Stimulated activated CD4-positive, alpha-beta T cell treated with anti-CD3 and anti-CD28 coated beads, TNF-alpha, amount 100 ng/mL, for 48 hours (primary cell): ENCODE data around the gene AQP5.
A peak's percentile ranks its signal among the peaks of the same experiment; 100 is the strongest.

Experiments
- DNase-seq, 3 donors: peaks; one replicate each; pipeline ENCODE4 v3.0.0-alpha.2; 2020; ENCODE audit warnings: low read depth in 3 of 3

Gene AQP5

DNA sequence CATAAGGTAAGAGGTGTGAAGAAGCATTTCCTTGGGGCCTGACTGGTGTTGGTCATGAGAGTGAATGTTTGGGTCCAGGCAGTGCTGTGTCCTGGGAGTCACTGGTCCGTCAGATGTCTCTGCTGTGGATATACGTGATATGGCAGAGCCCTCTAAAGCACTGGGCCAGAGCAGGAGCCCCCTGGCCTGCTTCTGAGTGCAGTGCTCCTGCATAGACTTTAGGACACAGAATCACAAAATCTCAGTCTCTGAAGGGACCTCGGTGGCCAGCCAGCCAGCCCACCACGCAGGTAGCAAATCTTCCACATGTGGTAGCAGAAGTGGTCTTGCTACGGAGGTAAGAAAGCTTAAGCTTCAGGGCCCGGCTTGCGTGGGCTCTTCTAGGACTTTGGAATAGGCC is 29.6 kb upstream of the AQP5 start:
- no peak for DNase-seq

DNA sequence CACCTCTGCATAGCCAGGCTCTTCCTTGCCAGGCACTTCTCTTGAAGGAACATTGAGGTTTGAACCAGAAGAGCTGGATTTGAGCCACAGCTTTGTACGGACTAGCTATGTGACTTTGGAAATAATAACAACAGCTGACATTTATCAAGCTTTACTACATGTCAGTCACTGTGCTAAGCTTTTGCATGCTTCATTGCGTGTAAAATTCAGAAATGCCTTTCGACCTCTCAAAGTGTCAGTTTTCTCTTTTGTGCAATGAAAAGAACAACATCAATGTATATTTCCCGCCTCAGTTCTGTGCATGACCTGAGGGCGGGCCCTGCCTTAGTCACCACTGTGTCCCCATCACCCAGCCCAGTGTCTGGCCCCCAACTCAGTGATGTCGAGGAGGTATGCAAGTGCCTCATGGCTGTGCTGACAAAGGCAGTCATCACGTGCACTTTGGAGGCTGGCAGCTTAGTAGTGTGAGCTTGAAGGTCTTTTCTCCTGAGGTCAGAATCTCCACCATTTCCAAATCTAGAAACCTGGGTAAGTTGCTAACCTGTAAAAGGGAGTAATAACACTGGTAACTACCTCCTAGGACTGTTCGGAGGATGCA is 29.0 kb upstream of the AQP5 start:
- DNase-seq = no peak

DNA sequence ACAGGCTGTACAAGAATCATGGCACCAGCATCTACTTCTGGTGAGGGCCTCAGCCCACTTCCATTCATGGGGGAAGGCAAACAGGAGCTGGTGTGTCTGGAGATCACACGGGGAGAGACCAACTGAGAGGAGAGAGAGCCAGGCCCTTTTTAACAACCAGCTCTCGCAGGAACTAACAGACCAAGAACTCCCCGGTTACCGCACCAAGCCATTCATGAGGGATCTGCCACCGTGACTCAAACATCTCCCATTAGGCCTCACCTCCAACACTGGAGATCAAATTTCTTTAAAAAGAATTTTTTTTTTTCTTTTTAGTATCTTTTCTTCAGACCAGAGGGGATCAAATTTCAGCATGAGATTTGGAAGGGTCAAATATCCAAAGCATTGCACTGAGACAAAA is 27.9 kb upstream of the AQP5 start:
- no peak for DNase-seq

DNA sequence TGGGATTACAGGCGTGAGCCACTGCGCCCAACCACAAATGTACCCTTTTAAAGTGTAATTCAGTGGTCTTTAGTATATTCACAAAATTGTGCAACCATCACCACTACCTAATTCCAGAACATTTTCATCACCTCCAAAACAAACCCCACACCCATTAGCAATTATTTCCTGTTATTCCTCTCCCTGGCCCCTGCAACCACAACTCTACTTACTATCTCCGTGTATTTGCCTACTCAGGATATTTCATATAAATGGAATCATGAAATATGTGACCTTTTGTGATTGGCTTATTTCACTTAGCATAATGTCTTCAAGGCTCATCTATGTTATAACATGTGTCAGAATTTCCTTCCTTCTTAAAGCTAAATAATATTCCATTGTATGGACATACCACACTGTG is 27.2 kb upstream of the AQP5 start:
- DNase-seq = no peak

DNA sequence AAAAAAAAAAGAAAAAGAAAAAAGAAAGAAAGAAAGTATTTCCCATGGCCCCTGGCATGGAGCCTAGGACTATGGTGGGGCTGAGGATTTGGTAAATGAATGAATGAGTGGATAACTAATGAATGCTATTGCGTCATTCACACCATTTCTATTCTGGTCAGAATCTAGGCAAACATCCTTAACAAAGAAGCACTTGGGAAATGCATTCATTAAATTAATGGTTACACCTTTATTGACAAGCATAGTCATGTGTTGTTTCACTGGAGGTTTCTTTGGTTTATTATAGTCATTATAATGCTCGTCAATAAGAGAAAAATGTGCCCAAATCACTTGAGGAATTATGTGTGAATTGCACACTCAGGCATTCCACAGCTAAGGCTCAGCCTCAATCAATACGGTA is 24.7 kb upstream of the AQP5 start:
- DNase-seq = no peak

DNA sequence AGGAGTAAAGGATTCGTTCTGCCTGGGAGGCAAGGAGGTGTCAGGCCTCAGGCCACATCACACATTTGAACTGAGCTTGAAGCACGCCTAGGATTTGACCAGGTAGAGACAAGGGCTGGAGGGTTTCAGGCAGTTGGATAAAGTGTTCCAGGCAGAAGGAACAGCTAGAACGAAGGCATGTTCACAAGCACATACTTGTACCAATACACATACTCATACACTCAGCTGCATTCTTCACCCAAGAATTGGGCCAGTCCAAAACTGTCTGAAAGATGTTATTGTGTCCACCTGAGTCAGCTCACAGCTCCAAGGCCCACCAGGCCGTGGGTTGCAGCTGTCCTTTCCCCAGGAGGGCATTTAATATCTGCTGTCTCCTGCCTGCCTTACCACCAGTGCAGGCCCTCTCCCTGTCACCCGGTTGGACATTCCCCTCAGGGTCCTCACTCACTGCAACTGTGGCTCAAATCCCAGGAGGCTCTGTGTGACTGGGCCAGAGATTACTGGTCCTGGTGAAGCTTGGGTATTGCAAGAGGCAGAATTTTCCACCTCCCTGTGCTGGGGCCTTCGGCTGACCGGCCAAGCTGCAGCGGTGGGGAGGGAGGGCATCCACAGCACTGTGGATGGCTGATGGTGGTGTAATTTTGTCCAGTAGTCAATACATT is 23.9 kb upstream of the AQP5 start:
- DNase-seq = no peak

DNA sequence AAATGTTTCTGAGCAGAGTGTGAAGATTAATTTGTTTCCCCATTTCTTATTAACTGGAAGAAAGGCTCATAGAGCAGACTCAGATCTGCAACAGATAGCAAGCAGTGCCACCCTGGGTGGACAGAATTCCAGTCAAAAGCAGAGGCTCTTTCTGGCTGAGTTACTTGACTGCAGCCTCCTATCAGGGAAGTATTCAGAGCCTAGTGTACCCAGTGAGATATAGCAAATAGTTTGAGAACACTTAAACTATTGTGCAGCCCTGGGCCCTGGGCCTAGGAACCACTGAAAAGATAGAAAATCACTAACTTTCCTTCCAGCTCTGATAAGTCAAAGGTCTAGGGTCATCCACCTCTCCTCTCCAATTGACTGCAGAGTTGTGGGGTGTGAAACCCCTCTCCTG is 22.4 kb upstream of the AQP5 start:
- no peak for DNase-seq

DNA sequence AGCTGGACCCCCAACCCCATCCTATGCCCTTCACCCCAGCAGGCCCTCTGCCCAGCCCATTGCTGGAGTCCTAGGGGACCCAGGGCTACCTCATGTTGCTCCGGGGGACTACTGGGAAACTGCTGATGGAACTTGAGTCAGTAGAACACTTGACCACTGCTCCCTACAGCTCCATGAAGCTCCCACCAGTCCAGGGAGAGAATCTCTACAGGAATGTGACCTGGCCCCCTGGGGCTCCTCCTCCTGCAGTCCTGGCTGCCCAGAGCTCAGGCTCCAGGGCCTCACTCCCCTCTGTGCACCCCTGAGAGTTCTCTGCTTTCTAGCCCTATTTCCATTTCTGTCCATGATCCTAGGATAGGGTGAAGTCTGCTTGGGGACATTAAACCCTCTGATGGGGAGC is 22.0 kb upstream of the AQP5 start:
- no peak for DNase-seq

DNA sequence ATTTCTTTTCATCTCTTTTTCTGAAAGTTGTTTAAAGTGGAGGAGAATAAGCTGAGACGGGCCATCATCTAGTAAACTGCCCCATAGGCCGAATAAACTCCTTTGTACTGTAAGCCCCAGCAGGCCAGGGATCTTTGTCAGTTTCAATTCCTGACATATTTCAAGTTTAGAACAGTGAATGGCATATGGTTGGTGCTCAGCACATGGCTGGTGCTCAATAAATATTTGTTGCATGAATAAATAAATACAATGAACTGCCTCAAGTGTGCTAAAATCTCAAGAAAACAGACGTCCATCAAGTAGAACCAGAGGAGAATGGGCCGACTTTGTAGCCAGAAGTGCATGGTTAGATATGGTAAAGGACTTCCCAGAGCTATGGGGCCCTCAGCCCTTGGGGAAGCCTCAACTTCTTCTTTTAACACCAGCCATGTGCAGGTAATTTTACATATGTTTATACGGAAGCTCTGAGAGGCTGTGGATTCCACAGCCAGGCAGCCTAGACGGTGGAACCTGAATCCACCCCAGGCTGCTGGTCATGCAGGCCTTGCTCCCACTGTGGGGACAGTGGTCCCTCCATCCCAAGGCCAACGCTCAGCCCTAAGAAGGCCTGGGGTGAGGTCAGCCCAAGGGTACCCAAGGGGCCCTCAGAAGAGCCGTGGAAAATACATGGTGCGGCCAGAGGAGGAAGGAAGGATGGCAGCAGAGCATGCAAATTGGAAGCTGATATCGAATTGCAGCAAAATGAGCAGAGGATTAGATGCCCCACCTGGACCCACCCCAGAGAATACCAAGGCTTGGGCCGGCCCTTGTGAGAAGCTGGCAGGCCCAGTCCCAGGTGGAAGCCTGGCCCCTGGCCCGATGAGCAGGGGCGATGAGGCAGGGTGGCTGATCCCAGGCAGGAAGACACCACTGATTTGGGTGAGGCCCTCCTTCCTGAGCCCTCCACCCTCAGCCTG is 19.8 kb upstream of the AQP5 start:
- no peak for DNase-seq

DNA sequence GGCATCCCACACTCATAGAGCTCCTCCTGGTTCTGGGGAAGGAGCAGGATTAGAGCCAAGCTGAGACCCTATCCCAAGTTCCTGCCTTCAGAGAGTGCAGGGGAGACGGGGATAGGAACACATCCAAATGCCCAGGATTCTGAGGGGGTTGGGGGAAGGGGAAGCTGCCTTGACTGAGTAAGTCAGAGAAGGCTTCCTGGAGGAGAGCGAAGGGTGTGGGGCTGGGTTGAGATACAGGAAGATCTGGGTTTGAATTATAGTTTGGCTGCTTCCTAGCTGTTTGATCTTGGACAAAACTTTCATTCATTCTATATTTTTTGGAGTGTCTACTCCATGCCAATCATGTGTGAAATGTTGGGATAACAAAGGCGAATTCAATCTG is 19.2 kb upstream of the AQP5 start:
- DNase-seq = no peak

DNA sequence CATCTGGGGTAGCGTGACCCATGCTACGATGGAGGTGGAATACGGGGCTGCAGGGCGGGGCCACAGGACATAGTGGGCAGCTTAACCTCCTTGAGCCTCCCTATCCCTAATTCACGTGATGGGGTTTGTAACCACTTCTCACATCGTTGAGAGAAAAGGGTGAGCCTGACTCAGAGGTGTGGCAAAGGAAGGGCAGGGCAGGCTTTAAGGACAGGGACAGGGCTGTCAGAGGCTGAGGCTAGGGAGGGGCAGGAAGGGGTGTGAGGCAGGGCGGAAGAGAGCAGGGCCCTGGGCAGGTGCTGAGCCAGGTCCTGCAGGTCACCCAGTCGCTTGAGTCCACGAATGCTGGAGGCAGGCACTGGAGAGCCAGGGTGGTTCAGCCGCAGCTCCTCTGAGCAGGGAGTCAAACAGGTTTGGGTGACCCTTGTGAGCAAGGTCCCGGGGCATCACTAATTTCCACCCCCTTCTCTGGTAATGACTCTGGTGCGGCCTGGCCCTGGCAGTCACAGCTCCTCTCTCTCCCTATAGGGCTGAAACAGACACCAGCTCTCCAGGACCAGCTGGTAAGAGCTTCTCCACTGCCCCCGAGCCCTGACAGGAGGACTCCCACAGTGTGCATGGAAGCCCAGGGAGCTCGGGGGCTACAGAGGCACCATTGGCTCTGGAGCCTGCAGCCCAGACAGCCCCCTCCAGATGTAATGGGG is 18.6 kb upstream of the AQP5 start:
- DNase-seq = no peak

DNA sequence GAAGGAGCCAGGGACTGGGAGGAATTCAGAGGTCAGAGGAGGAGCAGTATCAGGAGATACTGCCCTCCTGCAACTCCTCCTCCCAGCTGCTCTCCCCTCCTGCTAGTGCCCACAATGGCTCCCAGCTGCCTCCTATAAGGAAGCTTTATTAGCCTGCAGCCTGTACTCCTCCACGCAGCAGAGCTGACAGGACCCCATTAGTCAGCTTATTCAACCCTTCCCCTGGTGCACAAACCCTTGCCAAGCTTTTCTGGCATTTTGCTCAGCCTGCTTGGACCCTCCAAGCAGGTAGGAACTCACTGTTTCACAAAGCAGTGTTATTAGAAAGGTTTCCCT is 18.1 kb upstream of the AQP5 start:
- DNase-seq = no peak

DNA sequence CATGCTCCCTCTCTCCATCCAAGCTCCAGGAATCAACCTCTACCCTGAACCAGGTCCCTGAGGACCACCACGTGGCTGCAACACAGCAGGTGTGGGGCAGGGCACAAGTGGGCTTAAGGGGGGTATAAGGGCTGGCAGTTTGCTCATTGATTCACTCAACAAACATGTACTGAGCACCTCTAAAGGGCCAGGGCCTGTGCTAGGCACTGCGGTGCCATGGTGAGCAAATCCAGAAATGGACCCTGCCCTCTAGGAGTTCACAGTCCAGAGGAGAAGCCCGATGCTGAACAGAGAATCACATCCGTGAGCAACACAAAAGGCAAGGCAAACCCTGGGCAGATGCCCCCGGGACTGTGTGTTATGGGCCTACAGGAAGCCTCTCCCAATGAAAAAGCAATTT is 17.6 kb upstream of the AQP5 start:
- no peak for DNase-seq

DNA sequence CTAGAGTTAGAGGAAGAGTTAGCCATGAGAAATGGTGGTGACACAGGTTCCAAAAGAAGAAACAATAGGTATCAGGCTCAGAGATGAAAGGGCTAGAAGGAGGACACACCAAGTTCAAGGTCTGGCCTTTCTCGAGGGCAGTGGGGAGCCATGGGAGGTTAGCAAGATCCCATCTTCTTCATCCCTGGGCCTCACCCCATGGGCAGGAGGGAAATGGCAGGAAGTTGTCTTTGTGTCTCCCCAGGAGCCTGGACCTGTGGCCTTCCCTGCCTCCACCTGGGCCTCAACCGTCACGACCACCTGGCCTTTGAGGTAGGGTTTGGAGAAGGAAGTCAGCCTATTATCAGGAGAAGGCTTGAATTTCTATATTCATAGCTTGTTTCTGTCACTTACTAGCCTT is 17.0 kb upstream of the AQP5 start:
- DNase-seq = no peak

DNA sequence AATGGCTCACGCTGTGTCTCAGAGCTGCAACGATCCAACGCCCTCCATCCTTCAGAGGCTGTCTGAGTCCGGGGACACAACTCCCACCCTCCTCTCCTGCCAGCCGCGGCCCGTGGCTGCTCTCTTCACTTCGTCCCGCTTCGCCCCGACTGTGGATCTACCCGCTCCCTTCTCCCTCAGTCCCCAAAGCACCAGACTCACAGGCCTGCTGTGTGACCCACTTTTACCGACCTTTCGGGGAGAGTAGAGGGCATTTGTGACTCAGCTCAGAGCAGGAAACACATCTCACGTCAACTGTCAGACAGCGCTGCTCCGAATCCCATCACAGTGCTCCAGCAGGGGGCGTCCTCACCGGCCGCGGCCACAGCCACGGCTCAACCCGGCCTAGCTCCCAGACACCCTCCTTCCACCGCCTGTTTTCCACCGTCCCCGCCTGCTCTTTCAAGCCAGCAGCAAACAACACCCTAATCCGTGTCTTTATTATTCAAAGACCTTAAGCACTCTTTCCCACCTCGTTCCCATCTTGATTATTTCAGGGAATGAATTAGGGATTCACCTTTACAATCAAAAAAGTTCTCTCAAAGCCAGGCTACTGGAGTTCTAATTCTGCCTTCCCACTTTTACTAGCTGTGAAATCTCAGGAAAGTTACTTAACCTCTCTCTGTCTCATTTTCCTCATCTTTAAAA is 16.1 kb upstream of the AQP5 start:
- DNase-seq = peak; percentile 82 to 89 (median 82)

DNA sequence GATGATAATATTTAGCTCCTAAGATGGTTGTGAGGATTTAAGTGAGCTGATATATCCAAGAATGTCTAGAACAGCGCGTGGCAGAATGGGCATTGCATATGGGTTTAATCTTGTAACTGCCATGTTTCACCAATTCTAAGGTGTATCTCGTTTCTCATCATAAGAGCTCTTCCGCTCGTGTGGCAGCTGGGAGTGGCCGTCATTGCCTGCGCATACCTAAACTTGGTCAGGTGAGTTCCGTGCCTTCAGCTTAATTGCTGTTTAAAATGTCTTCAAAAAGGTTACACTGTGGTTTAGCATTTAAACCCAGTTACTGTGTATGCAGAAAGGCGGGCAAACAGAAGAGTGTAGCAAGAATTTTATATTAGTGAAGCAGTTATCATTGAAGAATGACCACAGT is 15.6 kb upstream of the AQP5 start:
- DNase-seq = no peak

DNA sequence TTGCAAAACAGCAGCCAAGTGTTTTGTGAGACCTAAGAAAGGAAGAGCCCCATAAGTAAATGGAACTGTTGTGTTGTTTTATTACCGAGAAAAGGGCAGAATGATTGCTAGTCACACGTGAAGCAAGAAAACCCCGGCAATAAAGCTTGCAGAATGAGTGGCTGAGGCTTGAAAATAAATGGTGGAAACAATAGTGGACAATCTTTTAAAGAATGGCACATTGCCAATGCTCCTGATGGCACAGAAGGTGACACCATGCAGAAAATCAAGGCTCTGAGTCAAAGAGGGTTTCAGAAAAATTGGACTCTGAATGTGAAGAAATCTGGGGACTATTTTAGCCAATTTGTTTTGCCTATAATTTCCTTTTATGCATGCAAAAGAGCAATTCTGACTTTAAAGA is 15.2 kb upstream of the AQP5 start:
- no peak for DNase-seq

DNA sequence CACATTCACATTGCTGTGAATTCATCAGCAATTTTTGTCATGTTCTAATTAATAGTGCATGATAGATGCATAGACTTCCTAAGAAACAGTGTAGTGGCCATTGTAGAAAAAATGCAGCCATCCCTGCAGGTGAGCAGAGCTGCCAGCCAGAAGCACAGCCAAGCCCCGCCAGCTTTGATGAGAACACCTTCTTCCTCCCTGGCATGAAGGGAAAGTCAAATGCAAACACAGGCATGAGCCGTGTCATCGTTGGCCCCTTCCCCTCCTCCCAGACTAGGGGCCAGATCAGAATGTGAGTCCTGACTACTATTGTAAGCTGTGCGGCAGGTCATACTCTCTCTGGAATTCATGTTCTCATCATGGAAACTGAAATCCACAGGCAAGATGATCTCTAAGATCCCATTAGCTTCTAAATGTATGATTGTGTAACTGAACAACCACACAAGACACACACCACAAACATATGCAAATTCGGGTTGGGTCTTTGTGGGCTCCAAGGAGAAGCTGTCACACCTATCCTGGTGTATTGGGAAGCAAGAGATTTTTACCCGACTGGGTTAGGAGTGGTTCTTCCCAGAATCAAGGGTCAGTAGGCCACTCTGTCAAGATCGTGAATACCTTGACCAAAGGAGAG is 14.0 kb upstream of the AQP5 start:
- no peak for DNase-seq

DNA sequence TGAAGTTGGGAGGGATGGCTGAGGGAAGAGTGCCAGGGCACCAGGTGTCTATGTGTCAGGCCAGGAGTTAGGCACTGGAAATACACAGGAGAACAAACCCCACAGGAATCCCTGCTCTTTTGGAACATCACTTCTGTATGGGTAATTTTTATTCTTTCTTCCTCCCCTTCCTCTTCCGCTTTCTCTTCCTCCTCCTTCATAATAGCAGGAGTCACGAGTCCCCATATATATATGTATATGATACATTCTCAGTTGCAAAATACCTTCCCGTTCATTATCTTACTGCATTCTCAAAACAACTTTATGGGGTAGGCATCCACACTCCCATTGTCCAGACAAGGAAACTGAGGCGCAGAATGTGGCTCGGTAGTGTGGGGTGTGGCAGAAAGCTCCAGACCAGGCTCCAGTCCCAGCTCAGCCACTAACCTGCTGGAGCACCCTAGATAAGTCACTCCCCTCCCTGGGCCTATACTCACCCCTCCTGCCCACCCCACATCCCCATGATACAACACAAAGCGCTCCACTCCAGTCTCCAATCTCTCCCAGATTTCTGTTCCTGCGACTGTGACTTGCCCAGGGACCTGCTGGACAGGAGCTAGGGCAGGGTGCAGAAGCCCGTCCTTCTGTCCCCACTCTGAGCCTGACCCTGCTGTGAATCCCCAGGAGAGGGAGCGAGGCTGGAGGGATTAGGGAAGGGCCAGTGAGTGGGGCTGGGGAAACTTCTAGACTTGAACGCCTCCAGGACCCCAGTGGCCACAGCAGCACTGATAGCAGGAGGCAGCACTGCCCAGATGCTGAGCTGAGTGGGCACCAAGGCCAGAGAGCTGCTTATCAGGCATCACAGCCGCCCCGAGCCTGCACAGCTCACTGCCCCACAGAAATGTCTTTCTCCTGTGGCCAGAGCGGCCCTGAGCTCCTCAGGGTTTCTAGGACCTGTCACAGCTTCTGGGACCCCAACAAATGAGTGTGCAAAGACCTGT is 12.5 kb upstream of the AQP5 start:
- no peak for DNase-seq

DNA sequence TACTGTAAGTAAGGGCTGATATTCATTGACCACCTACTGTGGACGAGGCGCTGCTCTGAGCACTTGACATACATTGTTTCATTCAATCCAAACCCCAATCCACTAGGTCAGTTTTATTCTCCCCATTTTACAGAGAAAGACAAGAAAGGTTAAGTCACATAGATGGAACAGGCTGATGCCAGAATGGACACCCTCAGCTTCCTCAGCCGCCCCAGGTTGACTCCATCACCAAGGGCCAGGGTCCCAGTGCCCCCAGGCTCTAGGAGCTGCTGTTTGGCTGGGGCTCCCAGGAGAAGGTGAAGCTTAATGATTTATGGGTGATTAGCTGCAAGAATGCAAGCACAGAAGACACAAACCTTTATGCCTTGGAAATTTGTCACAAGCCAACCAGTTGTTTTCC is 11.8 kb upstream of the AQP5 start:
- DNase-seq = no peak
